HG03135 (cell line): Measurements from ENCODE around the gene GPC5.
"Not testable (repeated sequence)": the region's sequence is repeated elsewhere in the genome, so short reads cannot be mapped to it uniquely, and the experiment has no call there.

Experiments
- ATAC-seq: cut with Tn5 transposase; IDR thresholded peaks from one replicate; pipeline ENCODE4 v1.9.1; 2021; ENCODE audit warnings: mild to moderate bottlenecking, moderate library complexity; ENCODE audit not compliant: unreplicated experiment

Gene GPC5

DNA sequence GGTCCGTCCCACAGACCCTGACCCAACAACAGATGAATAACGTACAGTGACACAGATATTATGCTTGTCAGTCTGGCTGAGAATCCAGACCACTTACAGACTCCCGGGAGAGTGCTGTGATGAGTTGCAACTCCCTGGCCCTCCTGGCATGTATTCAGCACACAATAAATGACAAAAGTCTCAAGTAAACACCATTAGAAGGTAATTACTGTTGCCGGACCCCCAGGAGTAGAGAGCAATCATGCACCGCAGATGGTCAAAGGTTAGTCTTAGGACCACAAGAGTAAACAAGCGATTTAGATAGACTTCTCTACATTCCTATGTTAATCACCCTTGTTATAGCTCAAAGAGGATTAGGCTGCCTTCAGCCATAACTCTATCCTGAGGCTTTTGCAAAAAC is 1101.8 kb downstream of the GPC5 start:
- no peak for ATAC-seq

GRCh38 chr13:92510416-92510815 is 1112.0 kb downstream of the GPC5 start:
- no peak for ATAC-seq

DNA sequence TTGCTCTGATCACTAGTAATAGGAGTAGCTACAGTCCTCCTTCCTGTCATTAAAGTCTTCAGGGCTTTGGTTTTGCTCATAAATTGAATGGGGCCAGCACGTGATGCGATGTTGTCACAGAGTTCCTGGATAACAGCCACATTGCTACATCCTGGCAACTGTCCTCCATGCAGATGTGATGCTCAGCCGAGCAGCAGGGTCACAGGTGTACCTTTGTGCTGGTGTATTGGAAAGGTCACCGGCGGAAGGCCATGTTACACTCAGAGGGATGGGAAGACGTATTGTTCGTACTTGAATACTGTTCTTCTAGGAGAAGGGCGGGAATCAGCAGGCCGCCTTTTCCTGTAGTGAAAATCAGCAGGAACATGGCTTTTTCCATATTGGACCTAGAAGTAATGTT is 1114.4 kb downstream of the GPC5 start:
- ATAC-seq: no peak

DNA sequence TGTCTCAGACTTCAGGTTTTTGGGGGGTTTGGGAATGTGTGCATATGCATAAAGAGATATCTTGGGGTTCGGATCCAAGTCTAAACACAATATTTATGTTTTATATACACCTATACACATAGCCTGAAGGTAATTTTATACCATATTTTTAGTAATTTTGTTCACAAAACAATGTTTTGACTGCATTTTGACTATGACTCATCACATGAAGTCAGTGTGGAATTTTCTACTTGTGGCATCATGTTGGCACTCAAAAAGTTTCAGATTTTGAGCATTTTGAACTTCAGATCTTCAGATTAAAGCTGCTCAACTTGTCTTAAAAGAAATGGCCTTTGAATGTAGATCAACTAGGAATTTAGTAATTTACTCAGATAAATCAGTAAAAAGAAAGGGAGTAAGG is 1115.3 kb downstream of the GPC5 start:
- no peak for ATAC-seq

DNA sequence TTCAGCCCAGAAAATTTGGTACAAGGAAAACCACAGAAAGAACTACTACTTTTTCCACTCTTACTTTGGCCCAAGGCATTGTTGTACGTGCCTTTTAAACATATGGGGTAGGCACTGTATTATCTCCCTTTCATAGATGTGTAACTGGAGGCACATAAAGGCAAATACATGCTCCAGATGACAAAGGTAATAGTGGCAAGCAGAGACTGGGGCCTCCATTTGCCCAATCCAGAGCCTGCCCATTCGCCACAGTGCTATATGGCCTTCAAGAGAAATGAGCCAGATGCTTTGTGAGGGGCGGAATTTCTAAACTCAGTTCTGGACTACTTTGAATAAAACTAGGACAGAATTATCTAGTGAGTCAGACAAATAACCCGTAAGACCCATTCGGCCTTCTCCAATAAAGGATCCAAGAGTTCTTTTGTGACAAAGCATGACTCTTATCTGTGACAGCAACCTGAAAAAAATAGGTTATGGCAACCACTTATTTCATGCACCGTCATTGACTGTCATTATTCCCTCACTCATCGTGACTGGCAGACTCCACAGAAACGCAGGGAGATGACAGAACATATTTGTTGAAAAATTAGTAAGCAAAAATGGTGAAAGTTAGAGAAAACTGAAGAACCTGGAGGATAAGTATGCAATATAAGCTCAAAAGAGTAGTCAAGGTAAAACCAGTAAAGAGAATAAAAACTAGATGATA is 1116.2 kb downstream of the GPC5 start:
- ATAC-seq: no peak

DNA sequence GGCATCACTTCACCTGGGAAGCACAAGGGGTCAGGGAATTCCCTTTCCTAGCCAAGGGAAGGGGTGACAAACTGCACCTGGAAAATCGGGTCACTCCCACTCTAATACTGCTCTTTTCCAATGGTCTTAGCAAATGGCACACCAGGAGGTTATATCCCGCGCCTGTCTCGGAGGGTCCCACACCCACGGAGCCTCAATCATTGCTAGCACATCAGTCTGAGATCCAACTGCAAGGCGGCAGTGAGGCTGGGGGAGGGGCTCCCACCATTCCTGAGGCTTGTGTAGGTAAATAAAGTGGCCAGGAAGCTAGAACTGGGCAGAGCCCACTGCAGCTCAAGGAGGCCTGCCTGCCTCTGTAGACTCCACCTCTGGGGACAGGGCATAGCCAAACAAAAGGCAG is 1118.5 kb downstream of the GPC5 start:
- not testable (repeated sequence) for ATAC-seq

DNA sequence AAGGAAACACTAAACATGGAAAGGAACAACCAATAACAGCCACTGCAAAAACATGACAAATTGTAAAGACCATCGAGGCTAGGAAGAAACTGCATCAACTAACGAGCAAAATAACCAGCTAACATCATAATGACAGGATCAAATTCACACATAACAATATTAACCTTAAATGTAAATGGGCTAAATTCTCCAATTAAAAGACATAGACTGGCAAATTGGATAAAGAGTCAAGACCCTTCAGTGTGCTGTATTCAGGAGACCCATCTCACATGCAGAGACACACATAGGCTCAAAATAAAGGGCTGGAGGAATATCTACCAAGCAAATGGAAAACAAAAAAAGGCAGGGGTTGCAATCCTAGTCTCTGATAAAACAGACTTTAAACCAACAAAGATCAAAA is 1120.2 kb downstream of the GPC5 start:
- ATAC-seq: not testable (repeated sequence)

GRCh38 chr13:92530364-92530763 is 1131.9 kb downstream of the GPC5 start:
- no peak for ATAC-seq

DNA sequence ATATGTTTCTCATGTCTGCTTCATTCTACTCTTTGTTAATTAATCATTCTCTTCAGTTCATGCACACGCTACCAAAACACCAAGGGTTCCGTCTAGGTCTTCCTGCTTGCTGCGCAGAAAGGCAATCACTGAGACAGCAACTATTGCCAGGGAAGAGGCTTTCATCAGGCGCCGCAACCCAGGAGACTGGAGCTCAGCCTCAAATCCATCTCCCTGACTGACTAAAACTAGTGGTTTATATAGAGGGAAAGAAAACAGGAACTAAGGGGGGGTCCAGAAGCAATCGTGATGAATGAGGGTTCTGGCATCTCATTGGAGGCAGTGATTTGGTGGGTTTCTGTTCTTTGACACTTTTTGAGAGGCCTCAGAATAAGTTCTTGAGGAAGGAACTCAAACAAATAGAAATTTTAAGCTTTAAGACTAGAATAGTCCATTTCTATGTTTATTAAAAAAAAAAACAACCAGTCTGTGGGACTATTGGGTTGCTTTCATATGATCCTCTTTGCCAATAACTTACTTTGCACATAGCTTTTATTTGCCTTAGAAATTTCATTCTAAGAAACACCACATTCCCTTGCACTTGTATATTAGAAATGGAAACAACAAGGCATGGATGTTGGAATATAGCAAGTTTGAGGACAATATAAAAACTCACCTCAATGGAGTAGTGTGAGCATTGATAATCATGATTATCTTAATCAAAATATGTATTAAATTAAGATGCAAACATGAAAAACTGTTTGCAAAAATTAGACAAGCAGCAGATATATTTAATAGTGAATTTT is 1137.0 kb downstream of the GPC5 start:
- no peak for ATAC-seq

DNA sequence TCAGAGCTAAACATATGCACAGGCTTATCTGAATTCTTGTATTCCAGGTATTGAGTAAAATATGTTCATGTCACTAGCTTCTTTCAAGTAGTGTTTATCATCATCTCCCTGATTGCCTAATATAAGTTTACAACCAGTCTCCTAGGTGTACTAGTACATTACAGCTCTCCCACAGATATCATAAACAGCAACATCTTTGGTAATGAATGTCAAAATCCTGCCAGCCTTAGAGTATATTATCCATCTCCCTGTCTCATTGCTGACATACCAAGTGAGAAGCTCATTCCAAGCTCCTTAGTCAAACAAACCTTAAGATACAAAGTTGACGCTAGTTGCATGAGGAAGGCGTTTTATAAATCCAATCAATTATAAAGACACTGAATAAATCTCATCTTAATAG is 1139.0 kb downstream of the GPC5 start:
- ATAC-seq: no peak

GRCh38 chr13:92538164-92538563 is 1139.7 kb downstream of the GPC5 start:
- no peak for ATAC-seq

DNA sequence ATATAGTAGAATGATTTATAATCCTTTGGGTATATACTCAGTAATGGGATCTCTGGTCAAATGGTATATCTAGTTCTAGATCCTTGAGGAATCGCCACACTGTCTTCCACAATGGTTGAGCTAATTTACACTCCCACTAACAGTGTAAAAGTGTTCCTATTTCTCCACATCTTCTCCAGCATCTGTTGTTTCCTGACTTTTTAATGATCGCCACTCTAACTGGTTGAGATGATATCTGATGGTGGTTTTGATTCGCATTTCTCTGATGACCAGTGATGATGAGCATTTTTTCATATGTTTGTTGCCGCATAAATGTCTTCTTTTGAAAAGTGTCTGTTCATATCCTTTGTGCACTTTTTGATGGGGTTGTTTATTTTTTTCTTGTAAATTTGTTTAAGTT is 1140.7 kb downstream of the GPC5 start:
- not testable (repeated sequence) for ATAC-seq

GRCh38 chr13:92547266-92547665 is 1148.8 kb downstream of the GPC5 start:
- ATAC-seq: no peak

DNA sequence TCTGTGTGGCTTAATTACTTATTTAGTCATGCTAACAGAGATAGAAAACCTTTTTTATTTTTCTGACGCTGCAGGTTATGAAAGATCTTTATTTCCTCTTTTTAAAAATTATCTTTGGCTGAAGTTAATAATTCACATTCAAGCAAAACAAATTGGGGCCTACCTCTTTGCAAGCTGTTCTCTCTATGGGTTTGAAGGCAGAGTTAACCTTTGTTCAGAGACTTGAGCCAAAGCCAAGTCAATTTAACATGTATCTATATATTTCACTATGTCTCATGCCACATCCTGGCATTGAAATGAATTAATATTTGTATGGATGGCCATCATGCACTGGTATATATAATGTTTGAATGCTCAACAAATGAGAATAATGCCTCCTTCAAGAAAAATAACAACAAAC is 1150.9 kb downstream of the GPC5 start:
- no peak for ATAC-seq

DNA sequence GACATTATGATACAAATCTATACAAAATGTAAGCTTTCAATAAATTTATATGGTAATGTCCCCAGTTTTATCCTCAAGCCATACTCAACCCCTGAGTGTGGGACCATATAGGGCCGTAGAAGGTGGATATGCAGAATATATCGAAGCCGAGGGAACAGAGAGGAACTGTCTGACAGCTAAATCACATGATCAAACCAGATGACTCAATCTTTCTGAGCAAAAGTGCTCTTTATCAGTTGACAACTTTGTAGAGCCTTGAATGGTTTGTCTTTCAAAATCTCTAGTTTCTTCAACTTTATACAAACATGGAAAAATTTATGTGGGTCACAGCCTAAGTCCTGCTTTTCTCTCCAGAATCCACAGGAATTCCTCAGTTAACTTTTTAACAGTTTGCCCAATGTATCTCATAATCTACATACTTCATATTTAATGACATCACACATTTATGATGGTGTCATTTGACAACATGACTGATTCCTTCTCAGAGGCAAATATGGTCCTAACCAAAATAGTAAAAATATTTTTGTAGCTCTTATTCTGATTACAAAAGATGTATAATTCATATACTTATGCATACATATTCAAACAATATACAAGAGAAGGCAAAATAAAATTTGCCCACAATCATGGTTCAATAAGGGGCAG is 1155.2 kb downstream of the GPC5 start:
- no peak for ATAC-seq

- ATAC-seq: no peak
These were observed 1162.5 kb downstream of the GPC5 start for GRCh38 chr13:92560883-92561282.

DNA sequence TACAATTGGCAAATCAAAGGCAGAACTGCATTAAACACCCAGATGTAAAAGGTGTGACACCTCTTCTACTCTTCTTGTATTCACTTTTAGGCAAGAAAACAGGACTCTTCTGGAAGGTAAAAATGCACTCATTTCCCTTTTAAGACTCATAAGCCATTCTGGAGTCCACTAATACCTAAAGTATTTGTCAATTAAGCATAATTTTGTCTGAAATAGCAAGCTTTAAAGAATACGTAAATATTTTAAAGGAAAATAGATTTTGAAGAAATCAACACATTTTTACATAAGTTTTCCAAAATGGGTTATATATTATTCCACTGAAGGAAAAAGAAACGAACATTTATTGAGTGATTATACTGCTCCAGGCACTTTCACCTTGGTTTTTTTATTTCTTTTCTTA is 1166.5 kb downstream of the GPC5 start:
- ATAC-seq: no peak

DNA sequence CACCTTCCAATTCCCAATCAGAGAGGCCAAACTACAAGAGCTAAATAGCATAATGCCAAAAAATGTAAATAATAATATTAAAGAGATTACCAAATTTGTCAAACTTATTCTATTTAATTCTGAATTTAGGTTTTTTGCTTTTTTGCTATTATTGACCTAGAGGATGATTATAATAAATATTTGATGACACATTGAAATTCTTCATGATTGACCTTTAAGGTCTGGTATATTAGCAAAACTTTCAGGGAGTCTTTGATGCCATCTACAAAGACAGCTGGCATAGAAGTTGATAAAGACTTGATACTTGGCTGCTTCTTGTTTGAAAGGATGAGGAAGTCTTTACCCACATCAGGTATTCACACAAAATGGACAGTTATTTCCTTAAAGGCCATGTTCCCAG is 1168.3 kb downstream of the GPC5 start:
- ATAC-seq: no peak

GRCh38 chr13:92572190-92572589 is 1173.8 kb downstream of the GPC5 start:
- no peak for ATAC-seq

GRCh38 chr13:92573467-92574057 is 1175.1 kb downstream of the GPC5 start:
- no peak for ATAC-seq

DNA sequence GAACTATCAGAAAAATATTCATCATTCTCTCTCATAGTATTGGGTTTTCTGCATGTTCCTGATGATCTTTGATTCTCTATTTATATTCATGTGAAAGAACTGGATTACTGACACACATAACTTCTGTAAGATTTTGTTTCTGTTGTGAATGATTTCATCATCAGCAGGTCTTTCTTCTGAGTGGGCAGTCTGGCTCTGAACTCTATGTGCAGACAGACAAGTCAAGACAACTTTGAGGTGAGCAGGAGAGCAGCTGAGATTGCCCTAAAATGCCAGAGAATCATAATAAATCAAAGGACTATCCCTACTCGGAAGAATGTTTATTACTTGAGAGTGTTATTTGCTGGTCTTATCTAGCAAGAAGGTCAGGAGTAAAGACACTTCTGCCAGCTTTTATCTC is 1176.1 kb downstream of the GPC5 start:
- no peak for ATAC-seq

DNA sequence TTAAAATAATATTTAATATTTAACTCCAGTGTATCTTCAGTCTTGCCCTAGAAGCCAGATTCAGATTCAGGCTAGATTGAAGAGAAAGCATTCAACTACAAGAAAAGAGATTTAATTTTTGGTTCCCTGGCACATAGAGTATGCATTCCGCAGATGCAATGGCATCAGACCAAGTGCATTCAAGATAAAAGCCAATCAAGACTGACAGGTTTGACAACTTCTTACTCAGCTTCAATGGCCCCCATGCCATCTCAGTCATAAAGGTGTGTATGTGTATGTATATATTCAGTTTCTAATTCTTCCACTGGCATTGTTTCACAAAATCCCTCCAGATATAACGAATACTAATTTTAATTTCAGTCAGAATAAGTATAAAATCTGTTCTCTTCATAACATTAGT is 1177.4 kb downstream of the GPC5 start:
- ATAC-seq: no peak
